Endodermal cell (in vitro differentiated cells): ENCODE data around the gene P2RX7. TPM values are rescaled to one million over a fixed set of nuclear protein-coding genes. Genes with fewer than 3 reads are reported as not detected.

Experiments used
- DNase-seq: peaks from one replicate; pipeline ENCODE4 v3.0.0-alpha.2; 2017
- H3K27ac ChIP-seq: 2 replicates; pipeline ENCODE4 v1.5.1; 2013; ENCODE audit warnings: mild to moderate bottlenecking, low read depth, low read length, moderate library complexity
- H3K27me3 ChIP-seq: 2 replicates; pipeline ENCODE4 v1.6.1; 2013; ENCODE audit warnings: mild to moderate bottlenecking, low read length, moderate library complexity; ENCODE audit not compliant: insufficient read depth, control insufficient read depth, poor library complexity, severe bottlenecking
- H3K36me3 ChIP-seq: 2 replicates; pipeline ENCODE4 v1.7.0; 2013; ENCODE audit warnings: mild to moderate bottlenecking, low read length, moderate library complexity; ENCODE audit not compliant: control insufficient read depth, insufficient read depth
- H3K4me1 ChIP-seq: one replicate; pipeline ENCODE4 v1.7.0; 2013; ENCODE audit warnings: low read length; ENCODE audit not compliant: control insufficient read depth, insufficient read depth
- H3K4me3 ChIP-seq: 2 replicates; pipeline ENCODE4 v1.5.1; 2013; ENCODE audit warnings: mild to moderate bottlenecking, low read length, moderate library complexity
- H3K9ac ChIP-seq: 2 replicates; pipeline ENCODE4 v1.6.1; 2013; ENCODE audit warnings: mild to moderate bottlenecking, low read length, moderate library complexity; ENCODE audit not compliant: poor library complexity, severe bottlenecking; ENCODE audit errors: extremely low read depth
- H3K9me3 ChIP-seq: 2 replicates; pipeline ENCODE4 v1.6.1; 2013; ENCODE audit warnings: mild to moderate bottlenecking, low read length, moderate library complexity; ENCODE audit not compliant: control insufficient read depth
- H3K27ac Mint-ChIP-seq: 2 replicates; pipeline ENCODE4 v1.8.0; 2020; ENCODE audit warnings: mixed read lengths
- H3K27me3 Mint-ChIP-seq: 2 replicates; pipeline ENCODE4 v1.8.0; 2021; ENCODE audit warnings: mild to moderate bottlenecking, mixed read lengths; ENCODE audit not compliant: insufficient read depth
- H3K36me3 Mint-ChIP-seq: 2 replicates; pipeline ENCODE4 v1.8.0; 2020; ENCODE audit warnings: low read depth, mixed read lengths
- H3K4me1 Mint-ChIP-seq: 2 replicates; pipeline ENCODE4 v1.8.0; 2020; ENCODE audit warnings: mixed read lengths
- H3K4me3 Mint-ChIP-seq: 2 replicates; pipeline ENCODE4 v1.8.0; 2020; ENCODE audit warnings: mild to moderate bottlenecking, moderate library complexity, mixed read lengths
- H3K9me3 Mint-ChIP-seq: 2 replicates; pipeline ENCODE4 v1.8.0; 2020; ENCODE audit warnings: mild to moderate bottlenecking, mixed read lengths
- WGBS, 2 experiments: methylation state at CpG; one replicate each; pipeline versions ENCODE4 v1.1.5 to v1.1.7; 2013; ENCODE audit warnings: missing lambda C conversion rate in 2 of 2, mixed read lengths in 1 of 2; ENCODE audit not compliant: insufficient coverage in 1 of 2, insufficient read length in 1 of 2; 5-methylcytosine and 5-hydroxymethylcytosine counted together
- total RNA-seq, 2 donors: library from RNA; stranded (reverse); fragmentation: NEBNext Ultra II Directional in 1 of 2; extraction: Animal tissue kit (Norgen Biotek cat#: 25700) in 1 of 2; gene quantifications; 2 replicates in 1 of 2; 3 replicates in 1 of 2; pipeline ENCODE4 v1.2.1, GENCODE V29; 2021
- TF ChIP-seq, protein P1 (sequence below): fragments of 200-600 bp; sonication (generic); conservative IDR thresholded peaks from 2 replicates; pipeline ENCODE4 v1.5.0; 2021; ENCODE audit warnings: antibody characterized with exemption, mild to moderate bottlenecking

P2RX7 gene
- total RNA-seq, 2 donors from 2014 or later, result 0.18 TPM; not detected in 1

- H3K27ac Mint-ChIP-seq, result peak overlapping the region; percentile 32
- no peak for DNase-seq
- WGBS, 2 experiments, result 93 to 98% methylated on average over 16 of the region's 16 CpGs
- no peaks in the 10 kb centered on the region for H3K9me3 Mint-ChIP-seq
- Histone ChIP-seq H3K36me3 (peaks cover 26% of the 10 kb centered on the region), H3K27me3 (no peaks in the 10 kb centered on the region), H3K27ac (no peak overlapping the region), H3K4me1 (no peaks in the 10 kb centered on the region), H3K9me3 (no peaks in the 10 kb centered on the region), H3K4me3 (no peak overlapping the region), H3K9ac (no peak overlapping the region)
- no peaks in the 10 kb centered on the region for H3K27me3 Mint-ChIP-seq
- peaks cover 31% of the 10 kb centered on the region for H3K36me3 Mint-ChIP-seq
- no peaks in the 10 kb centered on the region for H3K4me1 Mint-ChIP-seq
- TF ChIP-seq, protein P1, sequence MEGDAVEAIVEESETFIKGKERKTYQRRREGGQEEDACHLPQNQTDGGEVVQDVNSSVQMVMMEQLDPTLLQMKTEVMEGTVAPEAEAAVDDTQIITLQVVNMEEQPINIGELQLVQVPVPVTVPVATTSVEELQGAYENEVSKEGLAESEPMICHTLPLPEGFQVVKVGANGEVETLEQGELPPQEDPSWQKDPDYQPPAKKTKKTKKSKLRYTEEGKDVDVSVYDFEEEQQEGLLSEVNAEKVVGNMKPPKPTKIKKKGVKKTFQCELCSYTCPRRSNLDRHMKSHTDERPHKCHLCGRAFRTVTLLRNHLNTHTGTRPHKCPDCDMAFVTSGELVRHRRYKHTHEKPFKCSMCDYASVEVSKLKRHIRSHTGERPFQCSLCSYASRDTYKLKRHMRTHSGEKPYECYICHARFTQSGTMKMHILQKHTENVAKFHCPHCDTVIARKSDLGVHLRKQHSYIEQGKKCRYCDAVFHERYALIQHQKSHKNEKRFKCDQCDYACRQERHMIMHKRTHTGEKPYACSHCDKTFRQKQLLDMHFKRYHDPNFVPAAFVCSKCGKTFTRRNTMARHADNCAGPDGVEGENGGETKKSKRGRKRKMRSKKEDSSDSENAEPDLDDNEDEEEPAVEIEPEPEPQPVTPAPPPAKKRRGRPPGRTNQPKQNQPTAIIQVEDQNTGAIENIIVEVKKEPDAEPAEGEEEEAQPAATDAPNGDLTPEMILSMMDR, result no peak
- H3K4me3 Mint-ChIP-seq, result no peak overlapping the region
Observed at GRCh38 chr12:121232163-121232562, 99.5 kb downstream of the P2RX7 start.

- H3K27me3 Mint-ChIP-seq, result no peaks in the 10 kb centered on the region
- H3K4me3 Mint-ChIP-seq, result no peak overlapping the region
- no peaks in the 10 kb centered on the region for H3K9me3 ChIP-seq
- no peaks in the 10 kb centered on the region for H3K4me1 Mint-ChIP-seq
- WGBS, 2 experiments, result 95 to 96% methylated on average over 8 to 14 of the region's 14 CpGs
- no peak overlapping the region for H3K27ac Mint-ChIP-seq
- no peak overlapping the region for H3K9ac ChIP-seq
- H3K27ac ChIP-seq, result no peak overlapping the region
- H3K27me3 ChIP-seq, result no peaks in the 10 kb centered on the region
- no peak overlapping the region for H3K4me3 ChIP-seq
- H3K36me3 ChIP-seq, result peaks cover 34% of the 10 kb centered on the region
- H3K36me3 Mint-ChIP-seq, result peaks cover 39% of the 10 kb centered on the region
- DNase-seq, result peak; percentile 87
- H3K4me1 ChIP-seq, result peaks cover 3% of the 10 kb centered on the region
- TF ChIP-seq, protein P1, result peak; percentile 67
- H3K9me3 Mint-ChIP-seq, result no peaks in the 10 kb centered on the region
Observed at GRCh38 chr12:121232977-121233627, 100.4 kb downstream of the P2RX7 start.

DNA sequence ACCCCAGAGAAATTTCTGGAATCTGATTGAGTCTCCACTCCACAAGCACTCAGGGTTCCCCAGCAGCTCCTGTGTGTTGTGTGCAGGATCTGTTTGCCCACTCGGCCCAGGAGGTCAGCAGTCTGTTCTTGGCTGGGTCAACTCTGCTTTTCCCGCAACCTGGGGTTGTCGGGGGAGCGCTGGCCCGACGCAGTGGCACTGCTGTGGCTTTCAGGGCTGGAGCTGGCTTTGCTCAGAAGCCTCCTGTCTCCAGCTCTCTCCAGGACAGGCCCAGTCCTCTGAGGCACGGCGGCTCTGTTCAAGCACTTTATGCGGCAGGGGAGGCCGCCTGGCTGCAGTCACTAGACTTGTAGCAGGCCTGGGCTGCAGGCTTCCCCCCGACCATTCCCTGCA, 100.9 kb downstream of the P2RX7 start:
- Mint-ChIP-seq H3K36me3 (peaks cover 39% of the 10 kb centered on the region), H3K4me3 (no peak overlapping the region), H3K27me3 (no peaks in the 10 kb centered on the region), H3K4me1 (no peaks in the 10 kb centered on the region), H3K27ac (no peak overlapping the region), H3K9me3 (no peaks in the 10 kb centered on the region)
- Histone ChIP-seq H3K36me3 (peaks cover 36% of the 10 kb centered on the region), H3K4me1 (peaks cover 9% of the 10 kb centered on the region), H3K27me3 (no peaks in the 10 kb centered on the region), H3K9me3 (no peaks in the 10 kb centered on the region), H3K9ac (no peak overlapping the region), H3K4me3 (no peak overlapping the region), H3K27ac (peak overlapping the region; percentile 24)
- peak; percentile 70 for DNase-seq
- WGBS, 2 experiments, result 94 to 95% methylated on average over 11 of the region's 11 CpGs
- TF ChIP-seq, protein P1, result peak; percentile 9
